ENCODE data around the gene SMIM13.
A peak's percentile ranks its signal among the peaks of the same experiment; 100 is the strongest.

The SMIM13 gene

DNA sequence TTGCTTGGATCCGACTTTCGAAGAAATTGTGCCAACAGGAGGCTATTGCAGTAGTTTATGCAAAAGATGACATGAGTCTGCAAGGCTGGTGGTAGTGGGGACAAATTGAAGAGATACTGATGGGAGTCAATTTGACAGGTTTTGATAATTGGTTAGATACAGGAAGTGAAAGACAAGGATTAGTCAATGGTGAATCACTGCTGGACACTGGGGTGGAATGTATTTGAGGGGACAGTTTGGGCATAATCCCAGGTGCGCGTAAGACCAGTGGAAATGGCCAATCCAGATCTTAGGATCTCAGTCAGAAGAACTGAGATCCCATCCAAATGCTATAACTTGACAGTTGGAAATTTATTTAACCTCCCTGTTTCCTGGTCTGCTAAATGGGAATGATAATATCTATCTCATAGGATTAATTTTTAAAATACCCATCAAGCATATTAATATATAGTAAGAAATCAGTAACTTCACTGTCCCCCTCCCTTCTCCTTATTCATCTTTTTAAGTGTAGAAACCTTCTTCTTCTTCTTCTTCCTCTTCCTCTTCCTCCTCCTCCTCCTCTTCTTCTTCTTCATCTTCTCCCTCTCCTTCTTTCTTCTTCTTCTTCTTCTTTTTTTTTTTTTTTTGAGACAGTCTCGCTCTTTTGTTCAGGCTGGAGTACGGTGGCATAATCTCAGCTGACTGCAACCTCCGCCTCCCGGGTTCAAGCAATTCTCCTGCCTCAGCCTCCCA is 48.8 kb downstream of the SMIM13 start:
- DNase-seq (ENCODE audit: low read depth): no peak
- no peak overlapping the region for H3K4me3 ChIP-seq (ENCODE audit: low read depth, low read length)
- TF ChIP-seq, protein P1, sequence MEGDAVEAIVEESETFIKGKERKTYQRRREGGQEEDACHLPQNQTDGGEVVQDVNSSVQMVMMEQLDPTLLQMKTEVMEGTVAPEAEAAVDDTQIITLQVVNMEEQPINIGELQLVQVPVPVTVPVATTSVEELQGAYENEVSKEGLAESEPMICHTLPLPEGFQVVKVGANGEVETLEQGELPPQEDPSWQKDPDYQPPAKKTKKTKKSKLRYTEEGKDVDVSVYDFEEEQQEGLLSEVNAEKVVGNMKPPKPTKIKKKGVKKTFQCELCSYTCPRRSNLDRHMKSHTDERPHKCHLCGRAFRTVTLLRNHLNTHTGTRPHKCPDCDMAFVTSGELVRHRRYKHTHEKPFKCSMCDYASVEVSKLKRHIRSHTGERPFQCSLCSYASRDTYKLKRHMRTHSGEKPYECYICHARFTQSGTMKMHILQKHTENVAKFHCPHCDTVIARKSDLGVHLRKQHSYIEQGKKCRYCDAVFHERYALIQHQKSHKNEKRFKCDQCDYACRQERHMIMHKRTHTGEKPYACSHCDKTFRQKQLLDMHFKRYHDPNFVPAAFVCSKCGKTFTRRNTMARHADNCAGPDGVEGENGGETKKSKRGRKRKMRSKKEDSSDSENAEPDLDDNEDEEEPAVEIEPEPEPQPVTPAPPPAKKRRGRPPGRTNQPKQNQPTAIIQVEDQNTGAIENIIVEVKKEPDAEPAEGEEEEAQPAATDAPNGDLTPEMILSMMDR (IDR thresholded peaks at IDR 0.05; ENCODE audit: control insufficient read depth, extremely low read depth, insufficient read depth): no peak

DNA sequence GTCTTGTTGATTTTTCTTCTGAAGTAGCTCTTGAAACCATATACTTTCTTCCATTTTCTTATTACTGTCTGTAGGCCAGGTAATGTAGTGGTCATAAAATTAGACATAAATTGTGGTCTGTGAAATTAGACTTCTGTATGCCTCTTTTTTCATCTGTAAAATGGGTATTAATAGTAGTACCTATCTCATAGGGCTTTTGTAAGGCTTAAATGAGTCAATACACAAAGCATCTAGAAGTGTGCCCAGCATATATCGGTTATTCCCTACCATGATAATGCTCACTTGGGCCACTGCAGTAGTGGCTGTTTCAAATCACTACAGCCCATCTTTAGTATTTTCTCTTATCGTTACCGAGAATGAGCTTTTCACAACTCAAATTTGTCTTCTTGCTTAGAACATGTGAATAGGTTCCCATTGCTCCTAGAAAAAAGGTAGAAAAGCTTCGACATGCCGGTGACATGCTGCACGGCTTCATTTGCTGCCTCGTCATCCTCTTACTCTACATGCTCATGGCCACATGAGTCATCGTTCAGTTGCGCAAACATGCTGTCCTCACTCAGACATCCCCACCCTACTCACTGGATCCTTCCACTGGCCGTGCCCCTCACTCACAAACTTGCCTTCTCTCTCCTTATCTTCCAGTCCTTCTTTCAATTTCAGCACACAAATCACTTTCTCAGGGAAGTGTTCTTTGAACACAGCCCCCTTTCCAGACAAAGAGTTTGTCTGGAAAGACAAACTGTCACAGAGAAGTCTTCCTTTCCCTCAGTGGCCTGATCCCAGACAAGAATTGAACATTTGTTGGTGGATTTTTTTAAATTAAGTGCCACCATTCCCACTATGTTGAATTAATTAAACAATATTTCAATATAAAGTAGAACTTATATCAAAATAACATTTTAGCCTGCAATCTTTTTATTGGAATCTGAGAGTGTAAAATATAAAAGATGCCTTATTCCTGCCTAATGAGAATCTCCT is 50.0 kb downstream of the SMIM13 start:
- H3K4me3 ChIP-seq (ENCODE audit: low read depth, low read length): no peak overlapping the region
- DNase-seq (ENCODE audit: low read depth): no peak
- TF ChIP-seq, protein P1 (IDR thresholded peaks at IDR 0.05; ENCODE audit: control insufficient read depth, extremely low read depth, insufficient read depth): no peak

DNA sequence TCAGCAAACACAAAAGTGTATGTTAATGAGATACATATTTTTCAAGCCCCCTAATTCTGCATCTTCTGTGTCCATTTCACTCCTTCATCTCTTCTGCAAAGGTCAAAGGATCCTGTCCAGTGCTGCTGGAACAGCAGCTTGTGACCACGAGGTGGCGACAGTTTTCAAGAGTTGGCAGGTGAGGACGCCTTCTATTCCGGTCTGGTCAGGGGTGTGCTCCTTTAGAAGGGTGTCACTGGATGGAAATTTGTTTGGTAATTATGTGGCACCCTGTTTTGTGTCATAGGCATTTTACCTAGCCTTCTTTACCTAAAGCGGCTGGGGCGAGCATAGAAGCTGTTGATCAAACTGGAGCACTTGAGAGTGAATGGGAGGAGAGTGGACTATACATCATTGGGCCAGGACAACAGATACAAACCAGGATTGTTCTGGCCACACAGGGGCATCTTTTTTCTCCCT is 50.8 kb downstream of the SMIM13 start:
- no peak overlapping the region for H3K4me3 ChIP-seq (ENCODE audit: low read depth, low read length)
- no peak for DNase-seq (ENCODE audit: low read depth)
- TF ChIP-seq, protein P1 (IDR thresholded peaks at IDR 0.05; ENCODE audit: control insufficient read depth, extremely low read depth, insufficient read depth): peak; percentile 96

DNA sequence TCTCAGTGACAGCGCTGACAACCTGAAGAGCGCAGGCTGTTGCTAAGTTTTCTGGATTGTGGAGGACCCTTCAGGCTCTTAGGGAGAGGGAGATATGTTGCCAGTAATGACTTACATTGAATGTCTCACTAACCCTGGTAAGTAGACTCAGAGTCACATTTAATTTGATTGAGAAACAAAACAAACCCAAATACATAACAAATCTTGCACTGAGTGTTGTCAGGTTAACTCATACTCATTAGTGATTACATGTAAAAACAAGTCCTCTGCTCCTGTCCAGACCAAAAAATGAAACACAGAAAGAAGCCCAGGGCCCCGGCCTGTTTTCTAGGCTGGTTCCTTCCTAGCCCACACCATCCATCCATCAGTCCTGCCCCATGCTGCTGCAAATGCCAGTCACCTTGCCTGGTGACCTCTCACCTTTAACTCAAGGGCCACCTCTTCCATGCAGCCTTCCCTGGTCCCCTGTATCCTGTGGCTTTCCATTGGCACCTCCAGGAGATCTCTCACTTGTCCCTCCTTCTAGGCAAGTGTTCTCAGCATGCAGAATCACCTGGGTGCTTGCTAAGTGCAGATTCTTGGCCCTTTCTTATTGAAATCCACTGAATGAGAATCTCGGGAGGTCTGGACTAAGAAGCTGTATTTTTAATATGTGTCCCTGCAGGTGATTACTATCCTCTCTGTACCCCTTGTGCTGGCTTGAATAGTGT is 52.6 kb downstream of the SMIM13 start:
- TF ChIP-seq, protein P1 (IDR thresholded peaks at IDR 0.05; ENCODE audit: control insufficient read depth, extremely low read depth, insufficient read depth): no peak
- DNase-seq (ENCODE audit: low read depth): no peak
- H3K4me3 ChIP-seq (ENCODE audit: low read depth, low read length): no peak overlapping the region

DNA sequence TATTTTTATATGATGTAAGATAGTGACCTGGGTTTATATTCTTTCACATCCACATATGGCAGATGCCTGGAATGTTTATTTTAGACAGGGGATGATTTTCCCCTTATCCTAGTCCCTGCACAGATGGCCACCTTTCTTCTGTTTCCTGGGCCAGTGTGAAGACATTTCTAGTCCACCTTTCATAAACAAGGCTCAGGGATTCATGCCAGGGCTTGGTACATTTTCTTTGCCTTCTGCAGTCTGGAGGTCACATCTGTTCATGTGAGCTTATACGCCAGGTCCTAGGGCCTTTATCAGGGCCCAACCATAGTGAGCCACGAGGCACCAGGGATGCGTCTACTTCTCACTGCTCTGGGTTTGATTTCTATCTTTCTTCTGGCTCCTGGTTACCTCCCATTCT is 55.9 kb downstream of the SMIM13 start:
- TF ChIP-seq, protein P1 (IDR thresholded peaks at IDR 0.05; ENCODE audit: control insufficient read depth, extremely low read depth, insufficient read depth): no peak
- H3K4me3 ChIP-seq (ENCODE audit: low read depth, low read length): no peak overlapping the region
- DNase-seq (ENCODE audit: low read depth): no peak

DNA sequence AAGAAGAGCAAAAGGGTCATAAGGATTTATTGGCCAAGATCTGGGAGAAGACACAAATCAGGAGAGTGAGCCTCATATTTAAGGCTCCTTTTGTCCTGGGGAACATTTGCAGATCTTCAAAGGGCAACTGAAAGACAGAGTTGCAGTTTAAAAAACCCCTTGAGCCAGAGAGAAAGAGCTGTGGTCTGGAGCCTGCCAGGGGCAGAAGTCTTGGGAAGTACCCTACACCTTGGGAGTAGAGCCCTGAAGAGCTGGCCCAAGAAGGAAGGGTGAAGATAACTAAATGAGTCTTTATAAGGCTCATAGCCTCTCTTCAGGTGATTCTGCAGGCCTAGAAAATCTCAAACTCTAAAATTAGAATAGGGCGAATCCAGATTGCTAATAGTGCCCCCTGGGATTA is 57.9 kb downstream of the SMIM13 start:
- no peak for DNase-seq (ENCODE audit: low read depth)
- TF ChIP-seq, protein P1 (IDR thresholded peaks at IDR 0.05; ENCODE audit: control insufficient read depth, extremely low read depth, insufficient read depth): no peak

More for the DNA sequence above, 57.9 kb downstream of the SMIM13 start:
- H3K4me3 ChIP-seq (ENCODE audit: low read depth, low read length): no peak overlapping the region
